Stimulated activated CD8-positive, alpha-beta memory T cell treated with anti-CD3 and anti-CD28 coated beads, Interleukin-15, amount 100 ng/mL, for 24 hours (primary cell): Measurements from ENCODE around the gene MMP24.
"Not testable (repeated sequence)": the region's sequence is repeated elsewhere in the genome, so short reads cannot be mapped to it uniquely, and the experiment has no call there.

Experiments used
- DNase-seq: peaks from one replicate; pipeline ENCODE4 v3.0.0-alpha.2; 2020; ENCODE audit warnings: low read depth

MMP24 gene

GRCh38 chr20:35257175-35257909 lies 30.9 kb downstream of the MMP24 start:
- DNase-seq, result no peak

GRCh38 chr20:35260426-35260825 lies 33.9 kb downstream of the MMP24 start:
- no peak for DNase-seq

- DNase-seq, result not testable (repeated sequence)
Measured at GRCh38 chr20:35262321-35262720, 35.8 kb downstream of the MMP24 start.

- not testable (repeated sequence) for DNase-seq
Measured at GRCh38 chr20:35262731-35263531, 36.4 kb downstream of the MMP24 start.

- DNase-seq, result no peak
Measured at GRCh38 chr20:35263532-35264341, 37.2 kb downstream of the MMP24 start.

GRCh38 chr20:35264755-35265154 lies 38.3 kb downstream of the MMP24 start:
- no peak for DNase-seq

- no peak for DNase-seq
Measured at GRCh38 chr20:35267092-35267491, 40.6 kb downstream of the MMP24 start.

GRCh38 chr20:35269055-35269781 lies 42.7 kb downstream of the MMP24 start:
- DNase-seq, result no peak

- DNase-seq, result no peak
Measured at GRCh38 chr20:35270021-35270902, 43.8 kb downstream of the MMP24 start.

GRCh38 chr20:35271073-35271882 lies 44.8 kb downstream of the MMP24 start:
- no peak for DNase-seq

- no peak for DNase-seq
Measured at GRCh38 chr20:35271904-35272303, 45.4 kb downstream of the MMP24 start.

- DNase-seq, result no peak
Measured at GRCh38 chr20:35273449-35274171, 47.1 kb downstream of the MMP24 start.

- DNase-seq, result no peak
Measured at GRCh38 chr20:35274172-35275092, 47.9 kb downstream of the MMP24 start.

- DNase-seq, result no peak
Measured at GRCh38 chr20:35275741-35276251, 49.3 kb downstream of the MMP24 start.

GRCh38 chr20:35276408-35276807 lies 49.9 kb downstream of the MMP24 start:
- no peak for DNase-seq

- no peak for DNase-seq
Measured at GRCh38 chr20:35277127-35277526, 50.6 kb downstream of the MMP24 start.

GRCh38 chr20:35277531-35278395 lies 51.3 kb downstream of the MMP24 start, which contains the start of gene MMP24OS:
Gene MMP24OS, minus strand, starts transcription at chr20:35278122. Its CDS starts 193 bp downstream, at chr20:35277929.
- DNase-seq, result peak; percentile 85
